HG02588 (cell line): ENCODE results near the gene ECPAS.
"Not testable (repeated sequence)": the region's sequence is repeated elsewhere in the genome, so short reads cannot be mapped to it uniquely, and the experiment has no call there.

Experiments used
- ATAC-seq: cut with Tn5 transposase; IDR thresholded peaks from one replicate; pipeline ENCODE4 v1.9.1; 2021; ENCODE audit warnings: mild to moderate bottlenecking, moderate library complexity; ENCODE audit not compliant: unreplicated experiment

ECPAS gene

GRCh38 chr9:111474385-111474784, 9.8 kb downstream of the ECPAS start:
- no peak for ATAC-seq

DNA sequence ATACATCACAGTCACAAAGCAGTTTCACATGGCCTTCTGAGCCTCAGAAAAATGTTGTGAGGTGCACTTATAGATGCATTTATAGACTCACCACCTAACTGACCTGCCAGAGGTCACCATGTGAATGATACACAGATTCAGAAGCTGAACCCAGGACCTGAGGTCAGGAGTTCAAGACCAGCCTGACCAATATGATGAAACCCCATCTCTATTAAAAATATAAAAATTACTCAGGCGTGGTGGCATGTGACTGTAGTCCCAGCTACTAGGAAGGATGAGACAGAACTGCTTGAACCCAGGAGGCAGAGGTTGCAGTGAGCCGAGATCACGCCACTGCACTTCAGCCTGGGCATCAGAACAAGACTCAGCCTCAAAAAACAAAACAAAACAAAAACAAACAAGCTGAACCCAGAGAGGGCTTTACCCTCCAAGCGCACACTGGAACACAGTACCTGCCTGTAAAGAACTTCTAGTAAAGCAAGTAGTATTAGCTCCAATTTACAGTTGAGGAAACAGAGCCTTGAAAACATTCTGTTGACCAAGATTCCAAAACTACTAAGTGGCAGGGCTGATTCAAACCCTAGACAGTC, 16.3 kb downstream of the ECPAS start:
- ATAC-seq, result no peak

- no peak for ATAC-seq
These were observed 21.1 kb downstream of the ECPAS start for GRCh38 chr9:111463048-111463447.

DNA sequence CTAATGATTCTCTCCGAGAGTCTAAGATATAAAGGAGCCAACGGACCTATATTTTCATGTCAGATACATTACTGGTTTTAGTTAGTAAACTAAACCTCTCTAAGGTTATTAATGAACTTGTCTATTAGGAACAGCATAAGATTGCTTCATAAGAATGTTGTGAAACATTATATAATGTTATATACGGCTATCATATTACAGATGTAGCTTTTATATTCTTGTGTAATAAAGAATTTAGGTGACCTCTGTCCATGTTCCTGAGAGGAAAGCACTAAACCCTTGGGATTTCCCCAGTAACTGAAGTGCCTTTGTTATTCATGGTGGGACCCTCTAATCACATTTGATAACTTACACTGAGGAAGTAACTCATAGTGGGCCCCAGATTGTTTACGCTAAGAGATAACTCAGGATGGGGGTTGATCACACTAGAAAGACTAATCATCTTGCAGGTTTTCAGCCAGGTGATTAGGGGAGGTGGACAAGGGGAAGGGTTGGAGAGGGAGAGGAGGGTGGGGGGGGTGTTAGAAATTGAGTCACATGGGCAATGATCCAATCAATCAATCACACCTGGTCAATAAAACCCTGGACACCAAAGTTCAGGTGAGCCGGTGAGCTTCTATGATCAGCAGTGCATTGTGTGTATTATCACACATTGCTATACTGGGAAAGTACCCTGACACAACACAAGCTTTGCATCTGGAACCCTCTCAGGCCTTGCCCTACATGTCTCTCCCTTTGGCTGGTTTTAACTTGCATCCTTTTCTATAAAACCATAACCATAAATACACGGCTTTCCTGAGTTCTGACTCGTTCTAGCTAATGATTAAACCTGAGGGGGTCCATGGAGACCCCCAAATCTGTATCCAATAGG, 25.8 kb downstream of the ECPAS start:
- no peak for ATAC-seq

DNA sequence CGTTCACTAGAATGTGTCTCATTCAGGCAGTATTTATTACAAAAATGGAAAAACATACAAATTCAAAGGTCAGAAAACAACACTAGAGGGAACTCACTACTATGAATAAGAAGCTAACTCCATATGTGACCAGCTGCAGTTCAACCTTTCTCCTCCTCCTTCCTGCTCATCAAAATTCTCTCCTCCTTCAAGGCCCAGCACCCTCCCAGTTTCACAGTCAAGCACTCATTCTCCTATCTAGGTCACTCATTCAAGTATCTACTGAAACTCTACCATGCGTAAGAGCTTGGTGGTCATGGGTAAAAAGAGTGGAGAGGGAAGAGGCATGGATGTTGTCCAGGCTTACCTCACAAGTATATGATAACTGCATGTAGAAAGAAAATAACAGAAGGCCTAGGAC, 27.7 kb downstream of the ECPAS start:
- no peak for ATAC-seq

- no peak for ATAC-seq
These were observed 28.5 kb downstream of the ECPAS start for GRCh38 chr9:111455638-111456037.

DNA sequence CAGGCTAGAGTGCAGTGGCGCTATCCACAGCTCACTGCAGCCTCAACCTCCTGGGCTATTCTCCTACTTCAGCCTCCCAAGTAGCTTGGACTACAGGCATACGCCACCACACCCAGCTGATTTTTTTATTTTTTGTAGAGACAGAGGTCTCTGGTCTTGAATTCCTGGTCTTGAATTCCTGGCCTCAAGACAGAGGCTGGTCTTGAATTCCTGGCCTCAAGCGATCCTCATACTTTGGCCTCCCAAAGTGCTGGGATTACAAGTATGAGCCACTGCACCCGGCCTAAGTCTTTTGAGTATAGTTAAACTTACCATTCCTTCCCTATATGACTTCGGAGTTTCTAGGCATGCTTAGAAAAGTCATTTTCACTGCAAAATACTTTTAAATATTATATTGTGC, 29.4 kb downstream of the ECPAS start:
- no peak for ATAC-seq

- ATAC-seq, result no peak
These were observed 32.6 kb downstream of the ECPAS start for GRCh38 chr9:111451570-111451969.

GRCh38 chr9:111450124-111450523, 34.1 kb downstream of the ECPAS start:
- no peak for ATAC-seq

- no peak for ATAC-seq
These were observed 34.5 kb downstream of the ECPAS start for GRCh38 chr9:111449705-111450104.

GRCh38 chr9:111445799-111446198, 38.4 kb downstream of the ECPAS start:
- not testable (repeated sequence) for ATAC-seq

DNA sequence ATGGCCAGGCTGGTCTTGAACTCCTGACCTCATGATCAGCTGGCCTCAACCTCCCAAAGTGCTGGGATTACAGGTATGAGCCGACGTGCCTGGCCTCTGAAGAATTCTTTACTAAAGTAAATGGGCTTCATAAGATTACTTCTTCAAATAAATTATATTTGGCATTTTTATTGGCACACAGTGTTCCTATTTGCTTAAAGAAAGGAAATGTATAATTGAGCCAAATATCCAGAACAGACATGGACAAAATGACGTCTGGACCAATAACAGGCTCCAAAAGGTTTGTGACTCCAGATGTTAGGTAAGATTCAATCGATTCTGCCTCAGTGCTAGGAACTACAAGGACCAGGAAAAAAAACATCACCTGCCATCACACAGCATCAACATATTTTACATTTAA, 40.7 kb downstream of the ECPAS start:
- no peak for ATAC-seq

GRCh38 chr9:111442360-111443027, 41.7 kb downstream of the ECPAS start:
- ATAC-seq, result no peak

- no peak for ATAC-seq
These were observed 44.0 kb downstream of the ECPAS start for GRCh38 chr9:111440226-111440625.

- no peak for ATAC-seq
These were observed 45.5 kb downstream of the ECPAS start for GRCh38 chr9:111438541-111439235.

- no peak for ATAC-seq
These were observed 47.6 kb downstream of the ECPAS start for GRCh38 chr9:111436571-111436970.

- ATAC-seq, result no peak
These were observed 51.1 kb downstream of the ECPAS start for GRCh38 chr9:111433082-111433481.

GRCh38 chr9:111431684-111432083, 52.5 kb downstream of the ECPAS start:
- no peak for ATAC-seq

- ATAC-seq, result no peak
These were observed 55.0 kb downstream of the ECPAS start for GRCh38 chr9:111429175-111429574.

DNA sequence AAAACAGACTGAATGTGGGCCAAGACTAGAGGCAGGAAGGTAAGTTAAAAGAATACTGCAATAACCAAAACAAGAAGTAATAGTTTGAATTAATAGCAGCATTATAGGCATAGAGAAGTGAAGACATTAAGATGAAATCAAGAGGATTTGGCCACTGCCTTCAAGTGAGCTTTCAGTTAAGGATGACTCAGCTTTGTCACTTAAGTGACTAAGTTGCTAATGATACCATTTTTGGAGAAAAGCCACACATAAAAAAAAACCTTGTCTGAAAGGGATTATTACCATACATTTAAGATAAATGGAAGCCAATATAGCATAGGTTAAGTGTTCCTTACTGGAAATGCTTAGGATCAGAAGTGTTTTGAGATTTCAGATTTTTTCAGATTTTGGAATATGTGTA, 57.0 kb downstream of the ECPAS start:
- no peak for ATAC-seq

GRCh38 chr9:111423389-111423788, 60.8 kb downstream of the ECPAS start:
- ATAC-seq, result no peak
